PC-3 (cell line): Measurements from ENCODE around the gene TOLLIP.

ENCODE experiments used
- CTCF ChIP-seq: fragments of 300-600 bp; sonication (generic); conservative IDR thresholded peaks from 2 replicates; pipeline ENCODE4 v1.5.1; 2017; ENCODE audit warnings: antibody characterized with exemption, low read depth, mild to moderate bottlenecking, low read length
- EZH2 ChIP-seq: fragments of 300-600 bp; sonication (generic); IDR thresholded peaks from one replicate; pipeline ENCODE4 v1.6.1; 2017; ENCODE audit warnings: antibody characterized with exemption, mild to moderate bottlenecking, low read length; ENCODE audit not compliant: unreplicated experiment
- EZH2phosphoT487 ChIP-seq: fragments of 300-600 bp; sonication (generic); IDR thresholded peaks from 2 replicates; pipeline ENCODE4 v1.6.1; 2018; ENCODE audit warnings: mild to moderate bottlenecking, antibody characterized with exemption, low read length, borderline replicate concordance

GRCh38 chr11:1346669-1347390 lies 37.4 kb upstream of the TOLLIP start:
- no peak for TF ChIP-seq CTCF
- TF ChIP-seq EZH2 = no peak
- no peak for TF ChIP-seq EZH2phosphoT487
